GM20000 (cell line): ENCODE measurements around the gene SPRYD3.

ENCODE experiments used
- DNase-seq: peaks from one replicate; pipeline ENCODE4 v3.0.0; 2012; ENCODE audit warnings: low spot score
- TF ChIP-seq, protein P1 (sequence below): IDR thresholded peaks from 2 replicates; pipeline ENCODE4 v1.5.1; 2012; ENCODE audit warnings: mild to moderate bottlenecking, control low read depth; ENCODE audit errors: extremely low read depth, missing control alignments

SPRYD3 gene

GRCh38 chr12:53067074-53067992 lies 11.9 kb downstream of the SPRYD3 start:
- TF ChIP-seq, protein P1, sequence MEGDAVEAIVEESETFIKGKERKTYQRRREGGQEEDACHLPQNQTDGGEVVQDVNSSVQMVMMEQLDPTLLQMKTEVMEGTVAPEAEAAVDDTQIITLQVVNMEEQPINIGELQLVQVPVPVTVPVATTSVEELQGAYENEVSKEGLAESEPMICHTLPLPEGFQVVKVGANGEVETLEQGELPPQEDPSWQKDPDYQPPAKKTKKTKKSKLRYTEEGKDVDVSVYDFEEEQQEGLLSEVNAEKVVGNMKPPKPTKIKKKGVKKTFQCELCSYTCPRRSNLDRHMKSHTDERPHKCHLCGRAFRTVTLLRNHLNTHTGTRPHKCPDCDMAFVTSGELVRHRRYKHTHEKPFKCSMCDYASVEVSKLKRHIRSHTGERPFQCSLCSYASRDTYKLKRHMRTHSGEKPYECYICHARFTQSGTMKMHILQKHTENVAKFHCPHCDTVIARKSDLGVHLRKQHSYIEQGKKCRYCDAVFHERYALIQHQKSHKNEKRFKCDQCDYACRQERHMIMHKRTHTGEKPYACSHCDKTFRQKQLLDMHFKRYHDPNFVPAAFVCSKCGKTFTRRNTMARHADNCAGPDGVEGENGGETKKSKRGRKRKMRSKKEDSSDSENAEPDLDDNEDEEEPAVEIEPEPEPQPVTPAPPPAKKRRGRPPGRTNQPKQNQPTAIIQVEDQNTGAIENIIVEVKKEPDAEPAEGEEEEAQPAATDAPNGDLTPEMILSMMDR: no peak
- DNase-seq: no peak

GRCh38 chr12:53065975-53066931 lies 12.9 kb downstream of the SPRYD3 start:
- DNase-seq: peak; percentile 84
- TF ChIP-seq, protein P1: peak; percentile 70

DNA sequence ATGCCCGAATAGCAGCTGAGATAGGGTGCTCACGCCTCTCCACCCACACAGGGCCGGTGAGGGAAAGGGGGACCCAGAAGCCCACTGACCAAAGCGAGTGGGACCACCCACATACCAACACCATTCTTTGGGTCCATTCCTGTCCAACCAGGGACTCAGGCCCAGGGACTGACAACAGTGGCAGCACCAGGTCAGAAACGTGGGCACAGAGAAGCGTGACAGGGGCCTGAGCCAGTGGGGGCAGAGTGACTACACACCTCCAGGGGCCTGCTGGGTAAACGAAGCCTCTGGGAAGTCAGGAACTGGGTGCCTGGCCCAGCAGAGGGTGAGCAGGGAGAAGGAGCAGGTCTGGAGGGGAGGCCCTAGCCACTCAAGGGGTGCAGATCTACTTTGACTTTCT lies 13.7 kb downstream of the SPRYD3 start:
- no peak for DNase-seq
- TF ChIP-seq, protein P1: no peak

DNA sequence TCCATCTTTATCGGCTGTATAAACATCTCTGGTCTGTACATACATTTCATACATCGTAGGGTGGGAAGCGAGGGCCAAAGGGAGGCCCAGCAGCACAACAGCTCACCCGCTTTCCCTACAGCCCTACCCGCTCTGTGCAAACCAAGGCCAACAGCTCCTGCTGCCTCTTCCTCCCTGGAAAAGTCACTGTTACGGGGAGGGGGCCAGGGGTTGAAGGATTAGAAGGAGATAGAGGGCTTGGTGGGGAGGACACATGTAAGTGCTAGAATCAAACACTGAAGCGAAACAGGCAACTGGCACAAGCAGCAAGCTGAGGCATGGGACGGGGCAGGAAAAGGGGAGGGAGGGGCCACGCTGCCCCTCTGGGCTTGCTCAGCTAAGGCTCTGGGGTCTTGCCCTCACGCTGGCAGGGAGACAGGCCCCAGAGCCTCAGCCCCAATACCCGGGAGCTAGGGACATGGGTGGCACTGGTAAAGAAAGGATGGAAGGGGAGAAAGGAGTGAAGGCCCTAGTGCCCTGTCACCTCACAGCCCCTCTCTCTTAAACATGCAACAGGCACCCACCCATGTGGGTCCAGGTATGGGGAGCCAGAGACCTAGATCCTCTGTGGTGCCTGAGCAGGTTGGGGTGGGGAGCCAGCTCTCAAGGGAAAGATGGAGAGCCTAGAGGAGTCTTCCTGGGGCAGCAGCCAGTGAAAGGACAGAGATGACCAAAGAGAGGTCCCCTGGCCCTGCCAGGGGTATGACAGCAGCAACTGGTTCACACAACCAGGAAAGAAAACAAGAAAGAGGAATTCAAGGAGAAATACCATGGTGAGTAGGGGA lies 14.4 kb downstream of the SPRYD3 start:
- DNase-seq: no peak
- TF ChIP-seq, protein P1: no peak

GRCh38 chr12:53063708-53064612 lies 15.2 kb downstream of the SPRYD3 start:
- TF ChIP-seq, protein P1: no peak
- DNase-seq: no peak
